Muscle layer of duodenum (tissue), 2 donors: ENCODE results near the gene SORCS2.

ENCODE experiments used
- H3K27ac ChIP-seq: one replicate; pipeline ENCODE4 v1.7.0; 2013; ENCODE audit warnings: mild to moderate bottlenecking, low read length
- H3K27me3 ChIP-seq: one replicate; pipeline ENCODE4 v1.7.0; 2013; ENCODE audit warnings: low read depth, mild to moderate bottlenecking, control low read depth, low read length
- H3K36me3 ChIP-seq, 2 donors: one replicate each; pipeline ENCODE4 v1.7.0; 2013; ENCODE audit warnings: low read length in 2 of 2, control low read depth in 1 of 2, mild to moderate bottlenecking in 1 of 2; ENCODE audit not compliant: insufficient read depth in 2 of 2, control insufficient read depth in 1 of 2
- H3K4me1 ChIP-seq, 2 donors: one replicate each; pipeline ENCODE4 v1.7.0; 2013; ENCODE audit warnings: low read length in 2 of 2, mild to moderate bottlenecking in 2 of 2, control low read depth in 1 of 2, moderate library complexity in 1 of 2; ENCODE audit not compliant: insufficient read depth in 2 of 2, control insufficient read depth in 1 of 2
- H3K4me3 ChIP-seq, 2 donors: one replicate each; pipeline ENCODE4 v1.7.0; 2013; ENCODE audit warnings: low read length in 2 of 2, low read depth in 1 of 2, mild to moderate bottlenecking in 1 of 2
- H3K9me3 ChIP-seq, 2 donors: one replicate each; pipeline ENCODE4 v1.7.0; 2013; ENCODE audit warnings: low read length in 2 of 2, control low read depth in 1 of 2, mild to moderate bottlenecking in 1 of 2; ENCODE audit not compliant: control insufficient read depth in 1 of 2
- donor health status: healthy.

Gene SORCS2

DNA sequence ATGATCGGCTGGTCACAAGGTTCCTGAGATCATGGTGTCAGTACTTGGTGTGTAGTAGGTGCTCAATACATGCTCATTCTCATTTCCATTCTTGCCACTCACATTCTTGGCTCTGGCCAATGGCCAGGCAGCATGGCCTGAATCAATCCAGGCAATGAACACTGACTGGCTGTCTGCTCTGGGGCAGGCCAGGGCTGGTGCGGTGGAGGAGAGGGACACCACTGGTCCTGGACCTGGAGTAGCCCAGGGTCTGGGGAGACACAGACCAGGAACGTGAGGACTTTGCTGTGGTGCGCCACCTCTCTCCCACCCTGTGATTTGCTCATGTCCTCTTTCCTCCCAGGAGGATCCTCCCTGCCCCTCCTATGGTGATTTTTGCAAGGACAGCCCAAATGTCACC is 122.9 kb downstream of the SORCS2 start:
- Histone ChIP-seq H3K27me3 (no peaks in the 10 kb centered on the region), H3K9me3 (peaks cover 0 to 20% of the 10 kb centered on the region in 2 donors), H3K36me3 (peaks cover 0 to 5% of the 10 kb centered on the region in 2 donors), H3K4me1 (no peaks in the 10 kb centered on the region), H3K4me3 (no peak overlapping the region), H3K27ac (no peak overlapping the region)

- H3K4me1 ChIP-seq = no peaks in the 10 kb centered on the region
- H3K27ac ChIP-seq = no peak overlapping the region
- no peak overlapping the region for H3K4me3 ChIP-seq
- H3K36me3 ChIP-seq = peaks cover 0 to 5% of the 10 kb centered on the region in 2 donors
- H3K9me3 ChIP-seq = peaks cover 0 to 20% of the 10 kb centered on the region in 2 donors
- no peaks in the 10 kb centered on the region for H3K27me3 ChIP-seq
Observed at GRCh38 chr4:7315935-7316334, 123.6 kb downstream of the SORCS2 start.

DNA sequence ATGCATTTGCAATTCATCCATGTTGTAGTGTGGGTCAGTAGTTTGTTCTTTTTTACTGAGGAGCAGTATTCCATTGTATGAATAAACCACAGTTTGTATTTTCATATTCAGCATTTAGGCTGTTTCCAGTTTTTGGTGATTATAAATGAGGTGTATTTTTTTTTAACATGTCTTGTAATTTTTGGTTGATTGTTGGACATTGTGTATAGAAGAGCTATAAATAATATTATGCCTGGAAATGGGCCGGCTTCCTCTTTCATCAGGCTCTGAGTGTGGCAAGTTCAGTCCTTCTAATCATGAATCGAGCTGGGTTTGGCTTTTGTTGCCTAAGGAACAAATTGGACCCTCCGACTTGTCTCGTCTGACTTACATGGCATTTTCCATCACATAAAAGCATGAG is 126.7 kb downstream of the SORCS2 start:
- Histone ChIP-seq H3K4me1 (no peaks in the 10 kb centered on the region), H3K36me3 (peaks cover 0 to 5% of the 10 kb centered on the region in 2 donors), H3K27me3 (no peaks in the 10 kb centered on the region), H3K9me3 (peaks cover 0 to 20% of the 10 kb centered on the region in 2 donors), H3K4me3 (no peak overlapping the region), H3K27ac (no peak overlapping the region)

- Histone ChIP-seq H3K9me3 (peaks cover 0 to 20% of the 10 kb centered on the region in 2 donors), H3K4me1 (peaks cover 0 to 5% of the 10 kb centered on the region in 2 donors), H3K27me3 (no peaks in the 10 kb centered on the region), H3K4me3 (no peak overlapping the region), H3K36me3 (peaks cover 0 to 5% of the 10 kb centered on the region in 2 donors), H3K27ac (no peak overlapping the region)
Observed at GRCh38 chr4:7320206-7320797, 128.0 kb downstream of the SORCS2 start.

DNA sequence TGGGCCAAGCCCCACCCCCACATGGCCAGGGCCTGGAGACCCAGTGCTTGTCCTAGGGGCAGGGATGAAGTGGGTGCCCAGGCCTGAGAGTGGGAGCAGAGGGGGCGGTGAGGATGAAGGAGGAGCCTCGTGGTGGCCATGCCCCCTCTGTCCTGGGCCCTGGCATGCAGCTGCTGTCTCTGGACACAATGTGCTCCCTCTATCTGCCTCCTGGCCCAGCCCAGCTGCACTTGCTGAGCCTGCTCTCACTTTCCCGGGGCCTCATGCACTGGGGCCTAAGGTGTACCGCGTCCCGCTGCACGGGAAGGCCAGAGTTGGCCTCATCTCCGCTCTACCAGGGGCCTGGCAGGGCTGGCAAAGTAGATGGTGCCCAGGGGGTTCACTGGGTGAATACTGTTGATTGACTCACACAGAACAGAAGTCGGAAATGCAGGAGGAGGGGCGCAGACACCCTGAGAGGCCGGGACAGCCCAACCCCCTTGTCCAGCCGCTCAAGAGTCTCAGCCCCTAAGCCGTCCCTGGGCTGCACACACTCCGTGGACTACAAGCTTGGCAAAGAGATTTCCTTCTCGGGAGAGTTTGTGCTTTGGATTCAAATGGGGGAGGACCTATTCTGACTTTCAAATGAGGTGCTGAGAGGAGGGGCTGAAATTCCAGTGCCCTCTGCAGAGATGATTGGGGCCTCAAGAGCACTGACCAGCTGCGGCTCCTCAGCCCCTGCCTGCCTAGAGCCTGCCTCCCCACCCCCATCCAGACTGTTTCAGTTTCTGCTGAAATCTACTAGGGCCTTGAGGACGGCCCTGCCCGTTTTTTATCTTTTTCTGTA is 130.0 kb downstream of the SORCS2 start:
- peaks cover 0 to 5% of the 10 kb centered on the region in 2 donors for H3K36me3 ChIP-seq
- H3K27ac ChIP-seq = no peak overlapping the region
- H3K27me3 ChIP-seq = no peaks in the 10 kb centered on the region
- peaks cover 0 to 20% of the 10 kb centered on the region in 2 donors for H3K9me3 ChIP-seq
- H3K4me1 ChIP-seq = peaks cover 0 to 10% of the 10 kb centered on the region in 2 donors
- H3K4me3 ChIP-seq = no peak overlapping the region

DNA sequence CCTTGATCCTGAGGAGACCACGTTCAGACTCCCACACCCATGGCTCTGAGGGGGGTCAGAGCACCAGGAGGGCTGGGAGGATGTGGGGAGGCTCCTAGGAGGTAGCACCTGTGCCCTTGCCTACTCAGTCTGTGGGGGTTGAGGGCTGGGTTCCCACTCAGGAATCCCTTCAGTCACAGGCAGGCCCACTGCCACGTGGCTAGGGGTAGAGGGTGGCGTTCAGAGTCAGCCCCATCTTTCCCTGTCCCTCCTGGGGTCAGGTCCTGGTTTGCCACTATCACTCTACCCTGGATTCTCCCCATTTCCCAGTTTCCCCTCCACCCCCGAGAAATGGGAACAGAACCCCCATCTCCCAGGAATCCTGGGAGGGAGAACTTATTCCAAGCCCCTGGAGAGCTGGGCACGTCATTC is 131.1 kb downstream of the SORCS2 start:
- Histone ChIP-seq H3K4me1 (peaks cover 0 to 14% of the 10 kb centered on the region in 2 donors), H3K27ac (no peak overlapping the region), H3K4me3 (no peak overlapping the region), H3K27me3 (no peaks in the 10 kb centered on the region), H3K9me3 (peaks cover 0 to 13% of the 10 kb centered on the region in 2 donors), H3K36me3 (no peaks in the 10 kb centered on the region)

- H3K27me3 ChIP-seq = no peaks in the 10 kb centered on the region
- H3K27ac ChIP-seq = no peak overlapping the region
- peaks cover 0 to 14% of the 10 kb centered on the region in 2 donors for H3K4me1 ChIP-seq
Observed at GRCh38 chr4:7323872-7324650, 131.7 kb downstream of the SORCS2 start.

DNA sequence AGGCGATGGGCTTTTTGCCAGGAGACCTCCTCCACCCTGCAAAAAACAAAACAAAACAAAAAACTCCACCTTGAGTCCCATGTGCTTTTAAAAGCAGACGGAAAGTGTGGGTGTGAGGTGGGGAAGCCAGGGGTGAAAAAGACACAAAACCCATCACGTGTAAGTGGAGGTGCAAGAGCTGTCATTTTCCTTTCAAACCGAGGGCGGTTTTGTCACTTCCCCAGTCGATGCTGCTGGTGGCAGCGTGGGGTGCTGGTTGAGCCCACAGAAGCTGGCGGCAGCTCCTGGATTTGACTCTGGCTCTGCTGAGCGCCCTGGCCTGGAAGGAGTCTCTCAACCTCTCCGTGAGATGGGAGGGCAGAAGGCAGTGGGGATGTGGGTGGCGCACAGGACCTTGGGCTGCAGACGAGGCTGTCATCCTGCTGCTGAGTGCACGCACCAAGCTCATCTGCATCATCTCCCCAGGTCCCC is 132.3 kb downstream of the SORCS2 start:
- Histone ChIP-seq H3K9me3 (peaks cover 0 to under 1% of the 10 kb centered on the region in 2 donors), H3K36me3 (no peaks in the 10 kb centered on the region), H3K27me3 (no peaks in the 10 kb centered on the region), H3K4me1 (peaks cover 0 to 14% of the 10 kb centered on the region in 2 donors), H3K4me3 (no peak overlapping the region), H3K27ac (no peak overlapping the region)

More at GRCh38 chr4:7323872-7324650, 131.7 kb downstream of the SORCS2 start:
- H3K4me3 ChIP-seq = no peak overlapping the region
- H3K9me3 ChIP-seq = peaks cover 0 to 7% of the 10 kb centered on the region in 2 donors
- H3K36me3 ChIP-seq = no peaks in the 10 kb centered on the region

GRCh38 chr4:7325541-7325940 is 133.2 kb downstream of the SORCS2 start:
- no peaks in the 10 kb centered on the region for H3K9me3 ChIP-seq
- H3K4me1 ChIP-seq = peaks cover 0 to 14% of the 10 kb centered on the region in 2 donors
- no peak overlapping the region for H3K27ac ChIP-seq
- no peaks in the 10 kb centered on the region for H3K27me3 ChIP-seq
- H3K36me3 ChIP-seq = no peaks in the 10 kb centered on the region
- no peak overlapping the region for H3K4me3 ChIP-seq

DNA sequence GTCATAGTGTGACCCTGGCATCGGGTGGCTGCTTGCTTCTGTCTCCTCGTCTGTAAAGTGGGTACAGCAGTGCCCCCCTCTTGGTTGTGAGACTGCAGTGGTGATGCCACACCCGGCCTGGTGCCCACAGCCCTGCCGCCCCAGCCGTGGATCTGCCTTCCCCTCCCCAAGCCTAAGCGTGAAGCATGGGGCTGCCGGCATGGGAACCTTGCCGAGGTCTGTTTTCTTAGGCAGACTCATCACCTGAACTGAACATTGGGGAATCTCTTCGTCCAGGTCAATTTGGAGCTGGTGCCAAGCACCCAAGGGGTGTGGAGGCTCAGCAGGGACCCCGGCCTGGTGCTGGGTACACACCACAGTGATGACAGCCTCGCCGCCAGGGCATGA is 134.0 kb downstream of the SORCS2 start:
- H3K27ac ChIP-seq = no peak overlapping the region
- no peaks in the 10 kb centered on the region for H3K27me3 ChIP-seq

More for the DNA sequence above, 134.0 kb downstream of the SORCS2 start:
- Histone ChIP-seq H3K4me3 (no peak overlapping the region), H3K4me1 (peaks cover 0 to 14% of the 10 kb centered on the region in 2 donors), H3K9me3 (no peaks in the 10 kb centered on the region), H3K36me3 (no peaks in the 10 kb centered on the region)
